NCI-H345 treated with DMSO at 0.1 percent for 48 hours (cell line): Measurements from ENCODE around the gene NAV2.

ENCODE experiments used
- DNase-seq: peaks from one replicate; lab custom pipeline; 2025; ENCODE audit not compliant: unreplicated experiment; lab: John Stamatoyannopoulos, UW

NAV2 gene

GRCh38 chr11:19774329-19774728 lies 61.7 kb downstream of the NAV2 start:
- DNase-seq: no peak

GRCh38 chr11:19774817-19775580 lies 62.4 kb downstream of the NAV2 start:
- no peak for DNase-seq

GRCh38 chr11:19775622-19776021 lies 63.0 kb downstream of the NAV2 start:
- DNase-seq: no peak

GRCh38 chr11:19777039-19777376 lies 64.4 kb downstream of the NAV2 start:
- DNase-seq: no peak

- DNase-seq: peak; percentile 17
Measured at GRCh38 chr11:19777377-19778102, 64.9 kb downstream of the NAV2 start.

- DNase-seq: no peak
Measured at GRCh38 chr11:19779740-19780139, 67.1 kb downstream of the NAV2 start.

GRCh38 chr11:19781351-19781750 lies 68.7 kb downstream of the NAV2 start:
- DNase-seq: no peak

- no peak for DNase-seq
Measured at GRCh38 chr11:19785265-19785664, 72.6 kb downstream of the NAV2 start.

- no peak for DNase-seq
Measured at GRCh38 chr11:19786644-19787043, 74.0 kb downstream of the NAV2 start.

GRCh38 chr11:19788435-19788834 lies 75.8 kb downstream of the NAV2 start:
- DNase-seq: no peak

GRCh38 chr11:19789245-19789644 lies 76.6 kb downstream of the NAV2 start:
- no peak for DNase-seq

- DNase-seq: no peak
Measured at GRCh38 chr11:19789835-19790710, 77.4 kb downstream of the NAV2 start.

GRCh38 chr11:19790831-19791552 lies 78.4 kb downstream of the NAV2 start:
- no peak for DNase-seq

GRCh38 chr11:19792510-19792909 lies 79.9 kb downstream of the NAV2 start:
- DNase-seq: no peak

- DNase-seq: no peak
Measured at GRCh38 chr11:19793326-19793725, 80.7 kb downstream of the NAV2 start.

- DNase-seq: no peak
Measured at GRCh38 chr11:19794161-19794560, 81.5 kb downstream of the NAV2 start.

GRCh38 chr11:19795082-19795481 lies 82.4 kb downstream of the NAV2 start:
- no peak for DNase-seq

GRCh38 chr11:19800162-19800561 lies 87.5 kb downstream of the NAV2 start:
- DNase-seq: no peak

GRCh38 chr11:19800714-19801519 lies 88.3 kb downstream of the NAV2 start:
- DNase-seq: no peak

- DNase-seq: no peak
Measured at GRCh38 chr11:19802773-19803293, 90.2 kb downstream of the NAV2 start.
